ENCODE results near the gene SLC2A3. TPM values are rescaled to one million over a fixed set of nuclear protein-coding genes. Genes with fewer than 3 reads are reported as not detected.
"Not testable (repeated sequence)": the region's sequence is repeated elsewhere in the genome, so short reads cannot be mapped to it uniquely, and the experiment has no call there.

The SLC2A3 gene
- 100 to 1,000 TPM; 109 to 117 (median 114) TPM for total RNA-seq

- H3K4me1 Mint-ChIP-seq (ENCODE audit: low read depth): peaks cover 15% of the 10 kb centered on the region
- no peak within 1 kb of the TSS for H3K4me3 Mint-ChIP-seq
- ATAC-seq (peak; percentile 60 to 69), DNase-seq (peak; percentile 67)
- H3K9me3 Mint-ChIP-seq: no peaks in the 10 kb centered on the region
- H3K36me3 Mint-ChIP-seq (ENCODE audit: insufficient read depth): peaks cover 8% of the 10 kb centered on the region
- H3K27me3 Mint-ChIP-seq (ENCODE audit: low read depth): no peaks in the 10 kb centered on the region
Measured at GRCh38 chr12:7935590-7936581, at the start of gene SLC2A3. TSS of gene SLC2A3 (minus strand) at chr12:7936187. CDS start at chr12:7936034, 153 bp downstream.

DNA sequence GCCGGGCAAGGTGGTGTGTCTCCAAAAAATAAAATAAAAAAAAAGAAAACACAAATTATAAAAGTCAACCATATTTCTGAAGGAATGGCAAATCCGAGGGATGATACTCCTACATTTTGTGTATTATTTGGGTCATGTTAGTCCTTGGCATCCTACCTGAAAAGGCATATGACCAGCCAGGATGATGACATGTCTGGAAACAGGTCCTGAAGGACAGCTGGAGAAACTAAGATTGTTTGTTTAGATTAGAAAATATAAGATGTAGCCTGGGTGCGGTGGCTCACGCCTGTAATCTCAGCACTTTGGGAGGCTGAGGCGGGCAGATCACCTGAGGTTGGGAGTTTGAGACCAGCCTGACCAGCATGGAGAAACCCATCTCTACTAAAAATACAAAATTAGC is 48.9 kb upstream of the SLC2A3 start:
- DNase-seq: no peak
- Mint-ChIP-seq H3K27me3 (ENCODE audit: low read depth) (no peaks in the 10 kb centered on the region), H3K9me3 (no peaks in the 10 kb centered on the region), H3K4me1 (ENCODE audit: low read depth) (peaks cover 11% of the 10 kb centered on the region), H3K36me3 (ENCODE audit: insufficient read depth) (no peaks in the 10 kb centered on the region), H3K4me3 (no peak overlapping the region)
- ATAC-seq: no peak

GRCh38 chr12:7983460-7983859 is 47.5 kb upstream of the SLC2A3 start:
- H3K27me3 Mint-ChIP-seq (ENCODE audit: low read depth); H3K4me3 Mint-ChIP-seq; H3K9me3 Mint-ChIP-seq; H3K4me1 Mint-ChIP-seq (ENCODE audit: low read depth); ATAC-seq; DNase-seq; H3K36me3 Mint-ChIP-seq (ENCODE audit: insufficient read depth): not testable (repeated sequence)

GRCh38 chr12:7983019-7983418 is 47.0 kb upstream of the SLC2A3 start:
- H3K4me1 Mint-ChIP-seq (ENCODE audit: low read depth); H3K27me3 Mint-ChIP-seq (ENCODE audit: low read depth); H3K9me3 Mint-ChIP-seq; H3K4me3 Mint-ChIP-seq; DNase-seq; H3K36me3 Mint-ChIP-seq (ENCODE audit: insufficient read depth); ATAC-seq: not testable (repeated sequence)

DNA sequence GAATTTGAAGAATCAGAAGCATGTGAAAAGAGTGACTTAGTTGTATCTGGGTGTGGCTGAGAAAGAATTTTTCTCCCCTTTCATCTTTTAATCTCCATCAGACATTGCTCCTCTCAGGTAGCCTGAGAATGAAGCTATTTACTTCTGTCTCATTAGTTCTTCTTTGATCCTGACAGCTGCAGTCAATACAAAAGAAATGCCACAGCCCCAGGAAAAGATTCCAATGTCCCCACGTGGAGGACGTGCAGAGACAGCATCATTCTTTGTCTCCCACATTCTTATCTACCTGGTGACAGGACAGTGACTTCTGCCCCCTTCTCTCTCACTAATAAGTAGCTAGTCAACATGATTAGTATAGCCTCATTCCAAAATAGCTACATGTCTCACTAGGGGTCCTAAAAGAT is 46.3 kb upstream of the SLC2A3 start:
- H3K9me3 Mint-ChIP-seq; DNase-seq; H3K27me3 Mint-ChIP-seq (ENCODE audit: low read depth); H3K4me3 Mint-ChIP-seq; H3K36me3 Mint-ChIP-seq (ENCODE audit: insufficient read depth); H3K4me1 Mint-ChIP-seq (ENCODE audit: low read depth); ATAC-seq: not testable (repeated sequence)

DNA sequence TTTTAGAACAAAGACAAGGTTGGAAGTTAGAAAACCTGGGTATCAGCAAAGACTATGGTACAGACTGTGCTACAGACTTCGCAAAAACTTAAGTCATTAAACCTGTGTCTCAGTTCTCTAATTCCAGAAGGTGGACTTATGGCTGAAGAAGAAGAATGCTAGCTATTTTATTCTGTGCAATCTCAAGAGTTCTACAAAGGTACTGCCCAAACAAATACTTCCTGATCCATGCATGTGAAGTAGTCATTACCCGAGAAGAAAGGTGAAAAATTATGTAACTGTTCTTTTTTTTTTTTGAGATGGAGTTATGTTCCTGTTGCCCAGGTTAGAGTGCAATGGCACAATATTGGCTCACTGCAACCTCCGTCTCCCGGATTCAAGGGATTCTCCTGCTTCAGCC is 45.5 kb upstream of the SLC2A3 start:
- no peak overlapping the region for H3K4me3 Mint-ChIP-seq
- H3K4me1 Mint-ChIP-seq (ENCODE audit: low read depth): no peaks in the 10 kb centered on the region
- no peak for ATAC-seq
- H3K27me3 Mint-ChIP-seq (ENCODE audit: low read depth): no peaks in the 10 kb centered on the region
- no peak for DNase-seq
- H3K36me3 Mint-ChIP-seq (ENCODE audit: insufficient read depth): no peaks in the 10 kb centered on the region
- no peaks in the 10 kb centered on the region for H3K9me3 Mint-ChIP-seq

- H3K4me3 Mint-ChIP-seq; H3K36me3 Mint-ChIP-seq (ENCODE audit: insufficient read depth); ATAC-seq; H3K27me3 Mint-ChIP-seq (ENCODE audit: low read depth); DNase-seq; H3K9me3 Mint-ChIP-seq: not testable (repeated sequence)
- H3K4me1 Mint-ChIP-seq (ENCODE audit: low read depth): peaks cover 11% of the 10 kb centered on the region
Measured at GRCh38 chr12:7977351-7978124, 41.6 kb upstream of the SLC2A3 start.

GRCh38 chr12:7973457-7973825 is 37.5 kb upstream of the SLC2A3 start:
- H3K27me3 Mint-ChIP-seq (ENCODE audit: low read depth): no peaks in the 10 kb centered on the region
- ATAC-seq (no peak), DNase-seq (no peak)
- H3K9me3 Mint-ChIP-seq: no peaks in the 10 kb centered on the region
- H3K36me3 Mint-ChIP-seq (ENCODE audit: insufficient read depth): no peaks in the 10 kb centered on the region
- H3K4me1 Mint-ChIP-seq (ENCODE audit: low read depth): peaks cover 30% of the 10 kb centered on the region
- peak overlapping the region; percentile 33 for H3K4me3 Mint-ChIP-seq

DNA sequence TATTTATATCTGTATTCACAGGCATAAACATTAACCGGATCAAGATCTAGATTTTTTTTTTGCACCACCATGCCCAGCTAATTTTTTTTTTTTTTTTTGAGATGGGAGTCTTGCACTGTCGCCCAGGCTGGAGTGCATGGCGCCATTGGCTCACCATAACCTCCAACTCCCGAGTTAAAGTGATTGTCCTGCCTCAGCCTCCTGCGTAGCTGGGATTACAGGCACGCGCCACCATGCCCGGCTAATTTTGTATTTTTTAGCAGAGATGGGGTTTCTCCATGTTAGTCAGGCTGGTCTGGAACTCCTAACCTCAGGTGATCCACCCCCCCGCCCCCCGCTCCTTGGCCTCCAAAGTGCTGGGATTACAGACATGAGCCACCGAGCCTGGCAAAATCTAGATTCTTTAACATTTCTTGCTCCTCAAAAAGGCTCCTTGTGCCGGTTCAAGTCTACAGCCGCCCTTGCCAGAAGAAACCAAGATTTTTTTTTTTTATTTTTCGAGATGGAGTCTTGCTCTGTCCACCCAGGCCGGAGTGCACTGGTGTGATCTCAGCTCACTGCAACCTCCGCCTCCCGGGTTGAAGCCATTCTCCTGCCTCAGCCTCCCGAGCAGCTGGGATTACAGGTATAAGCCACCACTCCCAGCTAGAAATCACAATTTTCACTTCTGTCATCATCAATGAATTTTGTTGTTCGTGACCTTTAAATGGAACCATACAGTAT is 36.9 kb upstream of the SLC2A3 start:
- peak overlapping the region; percentile 72 for H3K4me3 Mint-ChIP-seq
- no peak for ATAC-seq
- peaks cover 30% of the 10 kb centered on the region for H3K4me1 Mint-ChIP-seq (ENCODE audit: low read depth)
- no peaks in the 10 kb centered on the region for H3K9me3 Mint-ChIP-seq
- DNase-seq: no peak
- H3K36me3 Mint-ChIP-seq (ENCODE audit: insufficient read depth): no peaks in the 10 kb centered on the region
- no peaks in the 10 kb centered on the region for H3K27me3 Mint-ChIP-seq (ENCODE audit: low read depth)

- not testable (repeated sequence) for H3K9me3 Mint-ChIP-seq; H3K36me3 Mint-ChIP-seq (ENCODE audit: insufficient read depth); ATAC-seq; DNase-seq; H3K27me3 Mint-ChIP-seq (ENCODE audit: low read depth)
- Mint-ChIP-seq H3K4me3 (peak overlapping the region; percentile 72), H3K4me1 (ENCODE audit: low read depth) (peaks cover 30% of the 10 kb centered on the region)
Measured at GRCh38 chr12:7972269-7972668, 36.3 kb upstream of the SLC2A3 start.

- not testable (repeated sequence) for H3K27me3 Mint-ChIP-seq (ENCODE audit: low read depth); ATAC-seq; DNase-seq; H3K36me3 Mint-ChIP-seq (ENCODE audit: insufficient read depth); H3K9me3 Mint-ChIP-seq
- Mint-ChIP-seq H3K4me1 (ENCODE audit: low read depth) (peaks cover 30% of the 10 kb centered on the region), H3K4me3 (peak overlapping the region; percentile 85)
Measured at GRCh38 chr12:7971765-7972164, 35.8 kb upstream of the SLC2A3 start.

- peaks cover 31% of the 10 kb centered on the region for H3K4me1 Mint-ChIP-seq (ENCODE audit: low read depth)
- ATAC-seq: peak; percentile 96 to 98
- H3K9me3 Mint-ChIP-seq: no peaks in the 10 kb centered on the region
- peak overlapping the region; percentile 85 for H3K4me3 Mint-ChIP-seq
- peak; percentile 72 for DNase-seq
- H3K36me3 Mint-ChIP-seq (ENCODE audit: insufficient read depth): no peaks in the 10 kb centered on the region
- no peaks in the 10 kb centered on the region for H3K27me3 Mint-ChIP-seq (ENCODE audit: low read depth)
Measured at GRCh38 chr12:7970475-7971252, 34.7 kb upstream of the SLC2A3 start.

DNA sequence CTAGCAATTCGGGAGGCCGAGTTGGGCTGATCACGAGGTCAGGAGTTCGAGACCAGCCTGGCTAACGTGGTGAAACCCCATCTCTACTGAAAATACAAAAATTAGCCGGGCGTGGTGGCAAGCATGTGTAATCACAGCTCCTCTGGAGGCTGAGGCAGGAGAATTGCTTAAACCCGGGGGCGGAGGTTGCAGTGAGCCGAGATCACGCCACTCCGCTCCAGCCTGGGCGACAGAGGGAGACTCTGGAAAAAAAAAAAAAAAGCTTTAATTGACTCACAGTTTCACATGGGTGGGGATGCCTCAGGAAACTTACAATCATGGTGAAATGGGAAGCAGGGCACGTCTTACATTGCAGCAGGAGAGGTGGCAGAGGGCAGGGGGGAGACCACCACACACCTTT is 30.6 kb upstream of the SLC2A3 start:
- no peaks in the 10 kb centered on the region for H3K9me3 Mint-ChIP-seq
- H3K36me3 Mint-ChIP-seq (ENCODE audit: insufficient read depth): no peaks in the 10 kb centered on the region
- no peak for DNase-seq
- peaks cover 21% of the 10 kb centered on the region for H3K4me1 Mint-ChIP-seq (ENCODE audit: low read depth)
- no peak overlapping the region for H3K4me3 Mint-ChIP-seq
- no peaks in the 10 kb centered on the region for H3K27me3 Mint-ChIP-seq (ENCODE audit: low read depth)
- ATAC-seq: no peak

Data from activated T-cell treated with anti-CD3 and anti-CD28 coated beads, Interleukin-2, amount 50 U/mL, for 4 hours (primary cell).